SU-DHL-6 (cell line): ENCODE data around the gene PDGFB.

Source experiments
- H2AFZ ChIP-seq: fragments of 200-600 bp; sonication (generic); 2 replicates; pipeline ENCODE4 v1.6.1; 2014; ENCODE audit warnings: low read depth, mild to moderate bottlenecking, moderate library complexity, mixed read lengths, antibody characterized with exemption, low read length; ENCODE audit not compliant: severe bottlenecking
- H3F3A ChIP-seq: fragments of 200-600 bp; shearing (Covaris generic); 2 replicates; pipeline ENCODE4 v1.6.0; 2016; ENCODE audit warnings: antibody characterized with exemption, mild to moderate bottlenecking; ENCODE audit not compliant: insufficient read depth
- H3K27ac ChIP-seq: fragments of 200-600 bp; sonication (generic); 2 replicates; pipeline ENCODE4 v1.5.1; 2016; ENCODE audit warnings: low read depth, mild to moderate bottlenecking, low read length, moderate library complexity, mixed read lengths
- H3K27me3 ChIP-seq: fragments of 200-600 bp; sonication (generic), shearing (Covaris generic); 2 replicates; pipeline ENCODE4 v1.6.0; 2014; ENCODE audit warnings: mild to moderate bottlenecking, low read length
- H3K36me3 ChIP-seq: fragments of 200-600 bp; sonication (generic); 2 replicates; pipeline ENCODE4 v1.6.1; 2014; ENCODE audit warnings: mild to moderate bottlenecking, low read length, mixed read lengths
- H3K4me2 ChIP-seq: fragments of 300-600, 200-600 bp; shearing (Covaris generic), sonication (generic); 2 replicates; pipeline ENCODE4 v1.6.0; 2014; ENCODE audit warnings: low read length, low read depth, mild to moderate bottlenecking; ENCODE audit not compliant: poor library complexity, severe bottlenecking
- H3K4me3 ChIP-seq: fragments of 200-600 bp; sonication (generic); 2 replicates; pipeline ENCODE4 v1.5.1; 2014; ENCODE audit warnings: antibody characterized with exemption, low read length, mild to moderate bottlenecking, mixed read lengths; ENCODE audit not compliant: insufficient read depth, poor library complexity, severe bottlenecking
- H3K79me2 ChIP-seq: fragments of 200-600 bp; sonication (generic); 2 replicates; pipeline ENCODE4 v1.6.1; 2014; ENCODE audit warnings: mild to moderate bottlenecking, low read length, moderate library complexity; ENCODE audit not compliant: insufficient read depth
- H3K9ac ChIP-seq: fragments of 200-600 bp; sonication (generic); 2 replicates; pipeline ENCODE4 v1.7.0; 2014; ENCODE audit warnings: mild to moderate bottlenecking, low read length
- H3K9me2 ChIP-seq: fragments of 200-600 bp; sonication (generic); replicated peaks from 2 replicates; pipeline ENCODE4 v1.6.1; 2014; ENCODE audit warnings: low read length; ENCODE audit not compliant: insufficient read depth
- H3K9me3 ChIP-seq: fragments of 200-600 bp; sonication (generic); 2 replicates; pipeline ENCODE4 v1.6.1; 2014; ENCODE audit warnings: low read length, mixed read lengths; ENCODE audit not compliant: insufficient read depth
- H4K20me1 ChIP-seq: fragments of 200-600 bp; sonication (generic); 2 replicates; pipeline ENCODE4 v1.6.1; 2014; ENCODE audit warnings: low read depth, mild to moderate bottlenecking, antibody characterized with exemption, low read length, moderate library complexity, mixed read lengths
- EZH2phosphoT487 ChIP-seq: fragments of 200-600 bp; sonication (generic), shearing (Covaris generic); conservative IDR thresholded peaks from 2 replicates; pipeline ENCODE4 v1.6.1; 2018; ENCODE audit warnings: mild to moderate bottlenecking, antibody characterized with exemption, low read length, moderate library complexity, mixed read lengths
- TF ChIP-seq, protein P1 (sequence below): fragments of 200-600 bp; sonication (generic); IDR thresholded peaks from one replicate; pipeline ENCODE4 v1.5.1; 2017; ENCODE audit warnings: antibody characterized with exemption, mild to moderate bottlenecking, low read length, moderate library complexity; ENCODE audit not compliant: insufficient read depth, poor library complexity, severe bottlenecking

The PDGFB gene

DNA sequence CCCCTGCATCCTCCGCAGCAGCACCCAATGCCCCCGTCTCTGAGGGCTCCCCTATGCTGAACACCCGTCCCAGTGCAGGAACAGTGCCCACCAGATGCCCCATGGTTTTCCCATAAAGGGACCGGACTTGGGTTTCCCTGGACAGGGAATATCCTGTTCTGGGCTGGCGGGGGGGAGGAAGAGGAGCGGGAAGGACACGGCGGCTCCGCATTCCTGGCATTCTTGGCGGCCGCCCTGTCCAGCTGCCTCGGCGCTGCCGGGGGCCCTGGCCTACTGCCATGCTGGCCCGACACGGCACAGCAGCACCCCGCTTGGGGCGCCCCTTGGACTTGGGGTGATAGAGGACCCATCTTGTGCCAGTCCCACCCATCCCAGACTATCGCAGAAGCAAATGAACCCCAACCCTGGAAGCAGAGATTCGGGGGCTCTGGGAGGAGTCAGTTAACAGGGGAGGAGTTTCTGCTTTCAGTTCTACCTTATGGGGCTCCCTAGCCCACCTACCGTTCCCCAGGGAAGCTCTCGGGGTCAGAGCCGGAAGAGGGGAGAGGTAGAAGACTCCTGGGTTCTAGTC, 68.6 kb downstream of the PDGFB start:
- Histone ChIP-seq H3K27ac (no peak overlapping the region), H3K9me2 (no peaks in the 10 kb centered on the region), H3K27me3 (no peaks in the 10 kb centered on the region), H4K20me1 (no peaks in the 10 kb centered on the region), H3F3A (no peaks in the 10 kb centered on the region; the same call in 1 of the 2 replicates), H3K9ac (no peak overlapping the region), H3K36me3 (no peaks in the 10 kb centered on the region), H3K79me2 (no peaks in the 10 kb centered on the region), H3K9me3 (no peaks in the 10 kb centered on the region), H3K4me2 (no peak overlapping the region), H3K4me3 (no peak overlapping the region), H2AFZ (no peak overlapping the region)
- TF ChIP-seq, protein P1, sequence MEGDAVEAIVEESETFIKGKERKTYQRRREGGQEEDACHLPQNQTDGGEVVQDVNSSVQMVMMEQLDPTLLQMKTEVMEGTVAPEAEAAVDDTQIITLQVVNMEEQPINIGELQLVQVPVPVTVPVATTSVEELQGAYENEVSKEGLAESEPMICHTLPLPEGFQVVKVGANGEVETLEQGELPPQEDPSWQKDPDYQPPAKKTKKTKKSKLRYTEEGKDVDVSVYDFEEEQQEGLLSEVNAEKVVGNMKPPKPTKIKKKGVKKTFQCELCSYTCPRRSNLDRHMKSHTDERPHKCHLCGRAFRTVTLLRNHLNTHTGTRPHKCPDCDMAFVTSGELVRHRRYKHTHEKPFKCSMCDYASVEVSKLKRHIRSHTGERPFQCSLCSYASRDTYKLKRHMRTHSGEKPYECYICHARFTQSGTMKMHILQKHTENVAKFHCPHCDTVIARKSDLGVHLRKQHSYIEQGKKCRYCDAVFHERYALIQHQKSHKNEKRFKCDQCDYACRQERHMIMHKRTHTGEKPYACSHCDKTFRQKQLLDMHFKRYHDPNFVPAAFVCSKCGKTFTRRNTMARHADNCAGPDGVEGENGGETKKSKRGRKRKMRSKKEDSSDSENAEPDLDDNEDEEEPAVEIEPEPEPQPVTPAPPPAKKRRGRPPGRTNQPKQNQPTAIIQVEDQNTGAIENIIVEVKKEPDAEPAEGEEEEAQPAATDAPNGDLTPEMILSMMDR = no peak
- no peak for TF ChIP-seq EZH2phosphoT487

- H3K4me2 ChIP-seq = no peak overlapping the region
- no peaks in the 10 kb centered on the region for H3K36me3 ChIP-seq
- no peaks in the 10 kb centered on the region; the same call in 1 of the 2 replicates for H3F3A ChIP-seq
- no peaks in the 10 kb centered on the region for H3K27me3 ChIP-seq
- no peak overlapping the region for H3K9ac ChIP-seq
- TF ChIP-seq, protein P1 = no peak
- TF ChIP-seq EZH2phosphoT487 = no peak
- no peaks in the 10 kb centered on the region for H3K9me2 ChIP-seq
- no peaks in the 10 kb centered on the region for H3K79me2 ChIP-seq
- H4K20me1 ChIP-seq = no peaks in the 10 kb centered on the region
- H3K27ac ChIP-seq = no peak overlapping the region
- H3K9me3 ChIP-seq = no peaks in the 10 kb centered on the region
- H3K4me3 ChIP-seq = no peak overlapping the region
- H2AFZ ChIP-seq = no peak overlapping the region
These were observed 69.2 kb downstream of the PDGFB start for GRCh38 chr22:39175353-39176142.

GRCh38 chr22:39174498-39175352, 70.1 kb downstream of the PDGFB start:
- Histone ChIP-seq H3K27ac (no peak overlapping the region), H3K9me2 (no peaks in the 10 kb centered on the region), H3K9me3 (no peaks in the 10 kb centered on the region), H3F3A (no peaks in the 10 kb centered on the region; the same call in 1 of the 2 replicates), H2AFZ (no peak overlapping the region), H3K9ac (no peak overlapping the region), H3K4me3 (no peak overlapping the region), H3K36me3 (no peaks in the 10 kb centered on the region), H4K20me1 (no peaks in the 10 kb centered on the region), H3K27me3 (no peaks in the 10 kb centered on the region), H3K4me2 (no peak overlapping the region), H3K79me2 (no peaks in the 10 kb centered on the region)
- TF ChIP-seq, protein P1 = no peak
- TF ChIP-seq EZH2phosphoT487 = no peak
